Measurements from ENCODE around the gene NR2C2AP. TPM values are rescaled to one million over a fixed set of nuclear protein-coding genes. Genes with fewer than 3 reads are reported as not detected.

Gene NR2C2AP
- total and polyA plus RNA-seq, 2 experiments from 2014 or later, result 13.5 to 14.3 TPM

GRCh38 chr19:19160461-19161035 is 42.7 kb downstream of the NR2C2AP start:
- Histone ChIP-seq H3K4me2 (ENCODE audit: unreplicated experiment) (no peak overlapping the region), H3K27me3 (replicated peaks; ENCODE audit: insufficient read depth) (no peaks in the 10 kb centered on the region), H3F3A (ENCODE audit: insufficient read depth) (no peaks in the 10 kb centered on the region), H3K36me3 (ENCODE audit: low read depth) (no peaks in the 10 kb centered on the region), H3K9ac (no peak overlapping the region), H3K9me3 (ENCODE audit: low read depth) (no peaks in the 10 kb centered on the region), H3K4me3 (no peak overlapping the region), H3K4me1 (ENCODE audit: insufficient read depth) (no peaks in the 10 kb centered on the region), H2AFZ (no peak overlapping the region), H3K79me2 (ENCODE audit: insufficient read depth) (no peaks in the 10 kb centered on the region), H4K20me1 (ENCODE audit: insufficient read depth) (no peaks in the 10 kb centered on the region), H3K27ac (no peak overlapping the region), H3K9me2 (ENCODE audit: insufficient read depth) (no peaks in the 10 kb centered on the region)
- DNase-seq, result no peak
- TF ChIP-seq EZH2phosphoT487 (IDR thresholded peaks at IDR 0.05; ENCODE audit: insufficient read depth, low read depth), result no peak
- no peak for TF ChIP-seq EZH2 (IDR thresholded peaks at IDR 0.05; ENCODE audit: insufficient read depth, poor library complexity, severe bottlenecking)
- WGBS, 2 experiments (ENCODE audit: low coverage in 1 of 2, low lambda C conversion rate in 2 of 2, missing lambda C conversion rate in 2 of 2), result 71 to 80% methylated on average over 10 to 19 of the region's 26 CpGs
- in situ Hi-C loops (cut with MboI), result no loop called here

GRCh38 chr19:19159534-19159933 is 43.7 kb downstream of the NR2C2AP start:
- no peak overlapping the region for H3K4me3 ChIP-seq
- H3K9me2 ChIP-seq (ENCODE audit: insufficient read depth), result no peaks in the 10 kb centered on the region
- H3K9me3 ChIP-seq (ENCODE audit: low read depth), result no peaks in the 10 kb centered on the region
- no peak overlapping the region for H3K4me2 ChIP-seq (ENCODE audit: unreplicated experiment)
- no peak overlapping the region for H2AFZ ChIP-seq
- no peak for DNase-seq
- H3F3A ChIP-seq (ENCODE audit: insufficient read depth), result no peaks in the 10 kb centered on the region
- in situ Hi-C loops (cut with MboI), result no loop called here
- no peaks in the 10 kb centered on the region for H3K79me2 ChIP-seq (ENCODE audit: insufficient read depth)
- WGBS, 2 experiments (ENCODE audit: low coverage in 1 of 2, low lambda C conversion rate in 2 of 2, missing lambda C conversion rate in 2 of 2), result 80 to 87% methylated on average over 4 of the region's 4 CpGs
- H3K4me1 ChIP-seq (ENCODE audit: insufficient read depth), result no peaks in the 10 kb centered on the region
- no peaks in the 10 kb centered on the region for H4K20me1 ChIP-seq (ENCODE audit: insufficient read depth)
- H3K27ac ChIP-seq, result no peak overlapping the region
- no peak overlapping the region for H3K9ac ChIP-seq
- no peaks in the 10 kb centered on the region for H3K27me3 ChIP-seq (replicated peaks; ENCODE audit: insufficient read depth)
- no peaks in the 10 kb centered on the region for H3K36me3 ChIP-seq (ENCODE audit: low read depth)
- TF ChIP-seq EZH2phosphoT487 (IDR thresholded peaks at IDR 0.05; ENCODE audit: insufficient read depth, low read depth) (no peak), EZH2 (IDR thresholded peaks at IDR 0.05; ENCODE audit: insufficient read depth, poor library complexity, severe bottlenecking) (no peak)

DNA sequence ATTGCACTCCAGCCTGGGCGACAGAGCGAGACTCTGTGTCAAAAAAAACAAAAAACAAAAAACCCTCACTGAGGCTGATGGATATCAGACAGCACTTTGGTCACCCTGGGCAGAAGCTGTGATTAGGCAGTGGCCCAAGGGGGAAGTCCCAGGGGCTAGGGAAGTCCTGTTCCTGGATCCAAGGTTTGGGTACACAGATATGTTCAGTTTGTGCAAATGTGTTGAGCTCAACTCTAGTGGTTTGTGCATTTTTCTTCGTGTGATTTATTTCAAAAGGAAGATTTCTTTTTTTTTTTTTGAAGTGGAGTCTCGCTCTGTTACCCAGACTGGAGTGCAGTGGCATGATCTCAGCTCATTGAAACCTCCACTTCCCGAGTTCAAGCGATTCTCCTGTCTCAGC is 45.4 kb downstream of the NR2C2AP start:
- 81 to 82% methylated on average over 6 of the region's 6 CpGs for WGBS, 2 experiments (ENCODE audit: low coverage in 1 of 2, low lambda C conversion rate in 2 of 2, missing lambda C conversion rate in 2 of 2)
- no peaks in the 10 kb centered on the region for H3K9me2 ChIP-seq (ENCODE audit: insufficient read depth)
- in situ Hi-C loops (cut with MboI), result no loop called here

GRCh38 chr19:19155495-19156219 is 47.6 kb downstream of the NR2C2AP start:
- H3K79me2 ChIP-seq (ENCODE audit: insufficient read depth), result no peaks in the 10 kb centered on the region
- in situ Hi-C loops (cut with MboI), result no loop called here
- no peaks in the 10 kb centered on the region for H3K36me3 ChIP-seq (ENCODE audit: low read depth)
- no peaks in the 10 kb centered on the region for H3K9me2 ChIP-seq (ENCODE audit: insufficient read depth)
- no peak overlapping the region for H3K27ac ChIP-seq
- H3K4me1 ChIP-seq (ENCODE audit: insufficient read depth), result no peaks in the 10 kb centered on the region
- H3K27me3 ChIP-seq (replicated peaks; ENCODE audit: insufficient read depth), result no peaks in the 10 kb centered on the region
- no peaks in the 10 kb centered on the region for H4K20me1 ChIP-seq (ENCODE audit: insufficient read depth)
- TF ChIP-seq EZH2 (IDR thresholded peaks at IDR 0.05; ENCODE audit: insufficient read depth, poor library complexity, severe bottlenecking) (no peak), EZH2phosphoT487 (IDR thresholded peaks at IDR 0.05; ENCODE audit: insufficient read depth, low read depth) (no peak)
- no peak overlapping the region for H3K4me2 ChIP-seq (ENCODE audit: unreplicated experiment)
- no peaks in the 10 kb centered on the region for H3F3A ChIP-seq (ENCODE audit: insufficient read depth)
- no peak overlapping the region for H3K4me3 ChIP-seq
- no peak for DNase-seq
- no peak overlapping the region for H2AFZ ChIP-seq
- H3K9ac ChIP-seq, result no peak overlapping the region
- no peaks in the 10 kb centered on the region for H3K9me3 ChIP-seq (ENCODE audit: low read depth)
- WGBS, 2 experiments (ENCODE audit: low coverage in 1 of 2, low lambda C conversion rate in 2 of 2, missing lambda C conversion rate in 2 of 2), result 92 to 96% methylated on average over 10 of the region's 10 CpGs

More for the DNA sequence above, 45.4 kb downstream of the NR2C2AP start:
- Histone ChIP-seq H3K9me3 (ENCODE audit: low read depth) (no peaks in the 10 kb centered on the region), H3K36me3 (ENCODE audit: low read depth) (no peaks in the 10 kb centered on the region), H3K27me3 (replicated peaks; ENCODE audit: insufficient read depth) (no peaks in the 10 kb centered on the region), H2AFZ (no peak overlapping the region), H3K4me3 (no peak overlapping the region), H3K79me2 (ENCODE audit: insufficient read depth) (no peaks in the 10 kb centered on the region), H3K4me2 (ENCODE audit: unreplicated experiment) (no peak overlapping the region), H3K27ac (no peak overlapping the region), H3K4me1 (ENCODE audit: insufficient read depth) (no peaks in the 10 kb centered on the region), H4K20me1 (ENCODE audit: insufficient read depth) (no peaks in the 10 kb centered on the region), H3K9ac (no peak overlapping the region), H3F3A (ENCODE audit: insufficient read depth) (no peaks in the 10 kb centered on the region)
- DNase-seq, result no peak
- TF ChIP-seq EZH2phosphoT487 (IDR thresholded peaks at IDR 0.05; ENCODE audit: insufficient read depth, low read depth) (no peak), EZH2 (IDR thresholded peaks at IDR 0.05; ENCODE audit: insufficient read depth, poor library complexity, severe bottlenecking) (no peak)

Measured in GM23248 (cell line).